Measurements from ENCODE around the gene MRTFA.

DNA sequence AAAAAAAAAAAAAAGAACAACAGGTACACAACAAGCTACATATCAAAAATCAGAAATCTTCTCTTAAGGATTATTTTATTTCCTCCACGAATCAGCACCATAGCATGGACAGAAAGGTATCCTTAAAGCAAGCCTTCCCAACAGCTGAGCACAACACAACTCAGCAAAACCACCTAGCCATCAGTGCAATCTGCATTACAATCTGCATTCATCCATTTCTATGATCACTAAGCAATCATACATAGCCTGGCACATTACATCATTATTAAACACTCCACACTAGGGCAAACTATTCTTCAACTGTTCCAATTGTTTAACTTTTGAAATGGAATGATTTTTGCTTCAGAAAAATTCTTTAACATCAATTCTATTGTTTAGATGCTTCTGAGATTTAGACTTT lies 29.0 kb downstream of the MRTFA start:
- TF ChIP-seq POLR2A (IDR thresholded peaks at IDR 0.05): no peak
- TF ChIP-seq, protein P1, sequence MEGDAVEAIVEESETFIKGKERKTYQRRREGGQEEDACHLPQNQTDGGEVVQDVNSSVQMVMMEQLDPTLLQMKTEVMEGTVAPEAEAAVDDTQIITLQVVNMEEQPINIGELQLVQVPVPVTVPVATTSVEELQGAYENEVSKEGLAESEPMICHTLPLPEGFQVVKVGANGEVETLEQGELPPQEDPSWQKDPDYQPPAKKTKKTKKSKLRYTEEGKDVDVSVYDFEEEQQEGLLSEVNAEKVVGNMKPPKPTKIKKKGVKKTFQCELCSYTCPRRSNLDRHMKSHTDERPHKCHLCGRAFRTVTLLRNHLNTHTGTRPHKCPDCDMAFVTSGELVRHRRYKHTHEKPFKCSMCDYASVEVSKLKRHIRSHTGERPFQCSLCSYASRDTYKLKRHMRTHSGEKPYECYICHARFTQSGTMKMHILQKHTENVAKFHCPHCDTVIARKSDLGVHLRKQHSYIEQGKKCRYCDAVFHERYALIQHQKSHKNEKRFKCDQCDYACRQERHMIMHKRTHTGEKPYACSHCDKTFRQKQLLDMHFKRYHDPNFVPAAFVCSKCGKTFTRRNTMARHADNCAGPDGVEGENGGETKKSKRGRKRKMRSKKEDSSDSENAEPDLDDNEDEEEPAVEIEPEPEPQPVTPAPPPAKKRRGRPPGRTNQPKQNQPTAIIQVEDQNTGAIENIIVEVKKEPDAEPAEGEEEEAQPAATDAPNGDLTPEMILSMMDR (IDR thresholded peaks at IDR 0.05): no peak

All from adrenal gland (tissue), 5 donors.